ENCODE measurements around the gene ADAMTSL1. TPM values are rescaled to one million over a fixed set of nuclear protein-coding genes. Genes with fewer than 3 reads are reported as not detected.

Gene ADAMTSL1
- total RNA-seq, 6 experiments from 2014 or later = 37.3 to 98.1 (median 90.8) TPM

DNA sequence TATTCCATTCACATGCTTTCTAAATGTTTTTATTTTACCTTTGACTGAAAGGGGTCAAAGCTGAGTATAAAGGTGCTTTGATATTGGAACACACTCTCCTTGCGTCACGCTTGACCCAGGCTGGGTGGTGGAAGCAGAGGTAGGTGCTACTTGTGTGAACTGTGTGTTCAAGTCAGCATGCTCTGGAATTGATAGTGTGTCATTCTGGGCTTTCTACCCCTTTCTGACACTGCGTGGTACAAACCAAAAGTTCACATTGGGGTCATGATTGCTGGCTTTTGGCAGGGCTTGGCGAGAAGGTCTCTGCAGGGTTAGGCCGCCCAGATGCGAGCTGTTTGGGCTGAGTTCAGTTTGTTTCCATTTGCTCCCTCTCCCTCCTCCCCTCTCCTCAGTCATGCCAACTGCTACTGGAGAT, 131.8 kb downstream of the ADAMTSL1 start:
- Mint-ChIP-seq H3K9me3 (0 out of 2 replicates have a peak, but pooled peaks cover 5% of the 10 kb centered on the region), H3K27ac (no peak overlapping the region), H3K4me1 (ENCODE audit: low read depth) (peaks cover 42% of the 10 kb centered on the region), H3K36me3 (ENCODE audit: low read depth) (peaks cover 37% of the 10 kb centered on the region), H3K27me3 (ENCODE audit: insufficient read depth) (no peaks in the 10 kb centered on the region), H3K4me3 (no peak overlapping the region)
- no peak for TF ChIP-seq CTCF (IDR thresholded peaks at IDR 0.05)
- no peak for DNase-seq

DNA sequence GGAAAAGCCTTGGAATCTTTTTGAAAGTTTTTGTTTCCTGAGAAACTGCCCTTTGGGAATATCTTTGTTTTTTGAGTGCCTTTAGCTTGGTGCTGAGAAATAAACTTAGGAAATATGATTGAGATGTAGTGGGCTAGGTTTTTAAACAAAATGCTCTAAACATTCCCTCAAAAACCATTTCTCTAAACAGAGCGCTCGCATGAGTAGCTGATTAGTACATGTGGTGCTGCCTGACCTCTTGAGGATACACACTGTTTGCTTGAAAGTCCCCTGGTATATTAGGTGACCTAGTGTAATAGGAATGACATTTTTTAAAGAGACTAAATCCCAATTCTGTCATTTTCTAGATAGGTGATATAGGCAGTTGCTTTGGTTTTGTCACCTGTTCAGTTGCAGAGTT, 132.3 kb downstream of the ADAMTSL1 start:
- no peak for TF ChIP-seq CTCF (IDR thresholded peaks at IDR 0.05)
- Mint-ChIP-seq H3K27me3 (ENCODE audit: insufficient read depth) (no peaks in the 10 kb centered on the region), H3K9me3 (0 out of 2 replicates have a peak, but pooled peaks cover 5% of the 10 kb centered on the region), H3K36me3 (ENCODE audit: low read depth) (peaks cover 37% of the 10 kb centered on the region), H3K27ac (peak overlapping the region; percentile 20; the same call in 1 of the 2 replicates), H3K4me1 (ENCODE audit: low read depth) (peaks cover 37% of the 10 kb centered on the region), H3K4me3 (no peak overlapping the region)
- no peak for DNase-seq

- Mint-ChIP-seq H3K4me3 (no peak overlapping the region), H3K9me3 (0 out of 2 replicates have a peak, but pooled peaks cover 5% of the 10 kb centered on the region), H3K27me3 (ENCODE audit: insufficient read depth) (no peaks in the 10 kb centered on the region), H3K4me1 (ENCODE audit: low read depth) (peaks cover 37% of the 10 kb centered on the region), H3K36me3 (ENCODE audit: low read depth) (peaks cover 40% of the 10 kb centered on the region), H3K27ac (peak overlapping the region; percentile 20; the same call in 1 of the 2 replicates)
- no peak for DNase-seq
- no peak for TF ChIP-seq CTCF (IDR thresholded peaks at IDR 0.05)
Observed at GRCh38 chr9:18606846-18607245, 132.9 kb downstream of the ADAMTSL1 start.

DNA sequence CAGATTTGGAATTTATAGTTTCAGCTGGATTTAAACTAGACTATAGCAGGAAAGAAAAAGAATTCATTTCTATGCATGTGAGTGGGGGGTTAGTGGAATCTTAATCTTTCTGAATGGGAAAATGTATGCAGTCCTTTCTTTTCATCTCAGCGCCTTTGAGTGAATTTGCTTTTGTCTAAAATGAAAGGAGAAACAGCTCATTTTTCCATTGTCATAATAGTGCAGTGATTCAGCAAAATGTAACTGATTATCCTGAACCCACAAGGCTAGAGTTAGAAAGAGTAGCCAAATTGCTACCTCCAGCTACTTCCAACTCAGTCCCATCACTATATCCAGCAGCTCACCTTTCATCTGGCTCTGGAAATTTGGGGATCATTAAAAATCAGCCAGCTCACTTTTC, 134.4 kb downstream of the ADAMTSL1 start:
- 0 out of 2 replicates have a peak, but pooled peaks cover 5% of the 10 kb centered on the region for H3K9me3 Mint-ChIP-seq
- peaks cover 34% of the 10 kb centered on the region for H3K4me1 Mint-ChIP-seq (ENCODE audit: low read depth)
- TF ChIP-seq CTCF (IDR thresholded peaks at IDR 0.05) = no peak
- no peak overlapping the region for H3K27ac Mint-ChIP-seq
- no peak for DNase-seq
- H3K36me3 Mint-ChIP-seq (ENCODE audit: low read depth) = peaks cover 42% of the 10 kb centered on the region
- no peaks in the 10 kb centered on the region for H3K27me3 Mint-ChIP-seq (ENCODE audit: insufficient read depth)
- no peak overlapping the region for H3K4me3 Mint-ChIP-seq

DNA sequence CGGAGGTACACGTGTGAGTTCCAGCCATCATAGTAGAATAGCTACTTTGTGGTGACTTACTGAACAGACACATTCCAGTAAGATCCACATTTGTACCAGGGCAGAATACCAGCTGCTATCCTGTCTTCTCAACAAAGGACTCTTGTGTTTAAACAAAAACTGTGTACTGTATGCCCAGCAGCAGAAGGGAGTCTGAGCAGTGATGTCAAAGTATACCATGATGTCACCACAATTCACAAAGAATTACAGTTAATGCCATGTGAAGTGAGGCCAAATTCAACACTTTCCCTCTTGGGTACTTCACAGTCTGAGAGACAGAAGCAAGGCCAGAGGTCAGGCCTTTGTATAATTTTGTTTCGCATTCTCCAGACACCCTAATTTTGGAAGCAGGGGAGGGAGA, 137.0 kb downstream of the ADAMTSL1 start:
- peaks cover 23% of the 10 kb centered on the region for H3K36me3 Mint-ChIP-seq (ENCODE audit: low read depth)
- no peak for TF ChIP-seq CTCF (IDR thresholded peaks at IDR 0.05)
- H3K27ac Mint-ChIP-seq = no peak overlapping the region
- DNase-seq = no peak
- H3K4me1 Mint-ChIP-seq (ENCODE audit: low read depth) = peaks cover 20% of the 10 kb centered on the region
- H3K4me3 Mint-ChIP-seq = no peak overlapping the region
- H3K27me3 Mint-ChIP-seq (ENCODE audit: insufficient read depth) = no peaks in the 10 kb centered on the region; the same call in none of the 2 replicates
- no peaks in the 10 kb centered on the region for H3K9me3 Mint-ChIP-seq

- H3K9me3 Mint-ChIP-seq = no peaks in the 10 kb centered on the region
- no peak overlapping the region for H3K4me3 Mint-ChIP-seq
- no peak for DNase-seq
- H3K4me1 Mint-ChIP-seq (ENCODE audit: low read depth) = peaks cover 10% of the 10 kb centered on the region
- H3K36me3 Mint-ChIP-seq (ENCODE audit: low read depth) = peaks cover 23% of the 10 kb centered on the region
- H3K27ac Mint-ChIP-seq = no peak overlapping the region
- no peak for TF ChIP-seq CTCF (IDR thresholded peaks at IDR 0.05)
- H3K27me3 Mint-ChIP-seq (ENCODE audit: insufficient read depth) = no peaks in the 10 kb centered on the region; the same call in none of the 2 replicates
Observed at GRCh38 chr9:18611971-18612370, 138.0 kb downstream of the ADAMTSL1 start.
